ENCODE data around the gene FKBP5.

Gene FKBP5

GRCh38 chr6:35663447-35664235, 25.1 kb downstream of the FKBP5 start:
- DNase-seq (ENCODE audit: low read depth in 2 of 2), result peak in 1 of 2 experiments; percentile 44

GRCh38 chr6:35662999-35663398, 25.7 kb downstream of the FKBP5 start:
- DNase-seq (ENCODE audit: low read depth in 2 of 2), result no peak

- no peak for DNase-seq (ENCODE audit: low read depth in 2 of 2)
Observed at GRCh38 chr6:35654883-35655282, 33.8 kb downstream of the FKBP5 start.

GRCh38 chr6:35651244-35651643, 37.5 kb downstream of the FKBP5 start:
- DNase-seq (ENCODE audit: low read depth in 2 of 2), result no peak

- no peak for DNase-seq (ENCODE audit: low read depth in 2 of 2)
Observed at GRCh38 chr6:35650015-35650414, 38.7 kb downstream of the FKBP5 start.

- no peak for DNase-seq (ENCODE audit: low read depth in 2 of 2)
Observed at GRCh38 chr6:35648203-35648602, 40.5 kb downstream of the FKBP5 start.

- DNase-seq (ENCODE audit: low read depth in 2 of 2), result no peak
Observed at GRCh38 chr6:35647400-35647799, 41.3 kb downstream of the FKBP5 start.

- DNase-seq (ENCODE audit: low read depth in 2 of 2), result no peak
Observed at GRCh38 chr6:35643162-35643535, 45.6 kb downstream of the FKBP5 start.

- DNase-seq (ENCODE audit: low read depth in 2 of 2), result no peak
Observed at GRCh38 chr6:35642471-35643161, 46.1 kb downstream of the FKBP5 start.

- no peak for DNase-seq (ENCODE audit: low read depth in 2 of 2)
Observed at GRCh38 chr6:35640017-35640664, 48.6 kb downstream of the FKBP5 start.

GRCh38 chr6:35638679-35639078, 50.0 kb downstream of the FKBP5 start:
- no peak for DNase-seq (ENCODE audit: low read depth in 2 of 2)

GRCh38 chr6:35637911-35638310, 50.8 kb downstream of the FKBP5 start:
- DNase-seq (ENCODE audit: low read depth in 2 of 2), result no peak

- DNase-seq (ENCODE audit: low read depth in 2 of 2), result no peak
Observed at GRCh38 chr6:35635601-35636597, 52.8 kb downstream of the FKBP5 start.

- DNase-seq (ENCODE audit: low read depth in 2 of 2), result no peak
Observed at GRCh38 chr6:35634316-35634715, 54.4 kb downstream of the FKBP5 start.

- no peak for DNase-seq (ENCODE audit: low read depth in 2 of 2)
Observed at GRCh38 chr6:35633579-35634089, 55.1 kb downstream of the FKBP5 start.

GRCh38 chr6:35629876-35630378, 58.8 kb downstream of the FKBP5 start:
- no peak for DNase-seq (ENCODE audit: low read depth in 2 of 2)

GRCh38 chr6:35626401-35626800, 62.3 kb downstream of the FKBP5 start:
- no peak for DNase-seq (ENCODE audit: low read depth in 2 of 2)

GRCh38 chr6:35624341-35625070, 64.2 kb downstream of the FKBP5 start:
- no peak for DNase-seq (ENCODE audit: low read depth in 2 of 2)

- DNase-seq (ENCODE audit: low read depth in 2 of 2), result no peak
Observed at GRCh38 chr6:35622283-35622682, 66.4 kb downstream of the FKBP5 start.

GRCh38 chr6:35620706-35621105, 68.0 kb downstream of the FKBP5 start:
- DNase-seq (ENCODE audit: low read depth in 2 of 2), result peak in 1 of 2 experiments; percentile 39

Measured in fibroblast of skin of left quadriceps (primary cell).